ENCODE measurements around the gene TMEM109. TPM values are rescaled to one million over a fixed set of nuclear protein-coding genes. Genes with fewer than 3 reads are reported as not detected.

The TMEM109 gene
- polyA plus RNA-seq, 1 experiment = 70.0 TPM

- DNase-seq (ENCODE audit: low read depth) = no peak
- ChIA-PET POLR2A (no interaction called here), CTCF (interaction anchor here (0.8 to 1.9 kb wide), 3 partner anchors 24 to 117 kb away, joined by 3 to 5 read pairs (median 4); partner anchors contain the start of gene CD6)
- peaks cover 1% of the 10 kb centered on the region; the same call in 1 of the 2 replicates for H3K27me3 ChIP-seq (ENCODE audit: control insufficient read depth, insufficient read depth, low read length)
- no peak overlapping the region for H3K4me3 ChIP-seq (ENCODE audit: low read depth, low read length)
- H3K36me3 ChIP-seq (ENCODE audit: control insufficient read depth, insufficient read depth, low read length) = peaks cover 3% of the 10 kb centered on the region; the same call in 1 of the 2 replicates
- no peak for TF ChIP-seq CTCF (IDR thresholded peaks at IDR 0.05; ENCODE audit: insufficient read depth, low read depth, low read length)
These were observed 33.7 kb downstream of the TMEM109 start for GRCh38 chr11:60947700-60948099.

- no peak for DNase-seq (ENCODE audit: low read depth)
- Histone ChIP-seq H3K27me3 (ENCODE audit: control insufficient read depth, insufficient read depth, low read length) (peaks cover 1% of the 10 kb centered on the region; the same call in 1 of the 2 replicates), H3K36me3 (ENCODE audit: control insufficient read depth, insufficient read depth, low read length) (peaks cover 3% of the 10 kb centered on the region; the same call in 1 of the 2 replicates), H3K4me3 (ENCODE audit: low read depth, low read length) (no peak overlapping the region)
- ChIA-PET CTCF (interaction anchor here (0.8 to 1.9 kb wide), 3 partner anchors 23 to 117 kb away, joined by 3 to 5 read pairs (median 4); partner anchors contain the start of gene CD6), POLR2A (no interaction called here)
- no peak for TF ChIP-seq CTCF (IDR thresholded peaks at IDR 0.05; ENCODE audit: insufficient read depth, low read depth, low read length)
These were observed 34.3 kb downstream of the TMEM109 start for GRCh38 chr11:60948250-60948649.

- peaks cover 2% of the 10 kb centered on the region; the same call in 1 of the 2 replicates for H3K36me3 ChIP-seq (ENCODE audit: control insufficient read depth, insufficient read depth, low read length)
- TF ChIP-seq CTCF (IDR thresholded peaks at IDR 0.05; ENCODE audit: insufficient read depth, low read depth, low read length) = no peak
- peaks cover 1% of the 10 kb centered on the region; the same call in 1 of the 2 replicates for H3K27me3 ChIP-seq (ENCODE audit: control insufficient read depth, insufficient read depth, low read length)
- ChIA-PET POLR2A (no interaction called here), CTCF (interaction anchor here (0.6 to 1.7 kb wide), 5 partner anchors 9 to 51 kb away, joined by 3 to 5 read pairs (median 3); no protein-coding TSS in a partner anchor)
- no peak overlapping the region for H3K4me3 ChIP-seq (ENCODE audit: low read depth, low read length)
- DNase-seq (ENCODE audit: low read depth) = no peak
These were observed 36.1 kb downstream of the TMEM109 start for GRCh38 chr11:60950024-60950423.

GRCh38 chr11:60950933-60951605 is 37.1 kb downstream of the TMEM109 start:
- POLR2A ChIA-PET = no interaction called here
- CTCF ChIA-PET = interaction anchor here (1.7 kb wide), 1 partner anchor 10 kb away, joined by 5 read pairs; no protein-coding TSS in a partner anchor
- H3K4me3 ChIP-seq (ENCODE audit: low read depth, low read length) = peak overlapping the region; percentile 45
- H3K27me3 ChIP-seq (ENCODE audit: control insufficient read depth, insufficient read depth, low read length) = peaks cover 1% of the 10 kb centered on the region; the same call in 1 of the 2 replicates
- H3K36me3 ChIP-seq (ENCODE audit: control insufficient read depth, insufficient read depth, low read length) = no peaks in the 10 kb centered on the region
- no peak for TF ChIP-seq CTCF (IDR thresholded peaks at IDR 0.05; ENCODE audit: insufficient read depth, low read depth, low read length)
- no peak for DNase-seq (ENCODE audit: low read depth)

GRCh38 chr11:60951606-60951903 is 37.6 kb downstream of the TMEM109 start:
- no peak for TF ChIP-seq CTCF (IDR thresholded peaks at IDR 0.05; ENCODE audit: insufficient read depth, low read depth, low read length)
- Histone ChIP-seq H3K4me3 (ENCODE audit: low read depth, low read length) (peak overlapping the region; percentile 45), H3K36me3 (ENCODE audit: control insufficient read depth, insufficient read depth, low read length) (no peaks in the 10 kb centered on the region), H3K27me3 (ENCODE audit: control insufficient read depth, insufficient read depth, low read length) (peaks cover 1% of the 10 kb centered on the region; the same call in 1 of the 2 replicates)
- ChIA-PET POLR2A (no interaction called here), CTCF (no interaction called here)
- no peak for DNase-seq (ENCODE audit: low read depth)
